CD4-positive, alpha-beta T cell treated with Interleukin-10 for 1 hour (primary cell): ENCODE results near the gene PACRG.

Experiments used
- DNase-seq: peaks from one replicate; pipeline ENCODE4 v3.0.0-alpha.2; 2020

PACRG gene

GRCh38 chr6:163259689-163260088, 531.9 kb downstream of the PACRG start:
- DNase-seq, result no peak

- DNase-seq, result no peak
These were observed 532.5 kb downstream of the PACRG start for GRCh38 chr6:163260111-163260895.

- no peak for DNase-seq
These were observed 533.1 kb downstream of the PACRG start for GRCh38 chr6:163260911-163261310.

- DNase-seq, result no peak
These were observed 533.6 kb downstream of the PACRG start for GRCh38 chr6:163261361-163261760.

GRCh38 chr6:163262080-163262479, 534.3 kb downstream of the PACRG start:
- no peak for DNase-seq

- no peak for DNase-seq
These were observed 535.4 kb downstream of the PACRG start for GRCh38 chr6:163263196-163263595.

- DNase-seq, result no peak
These were observed 536.4 kb downstream of the PACRG start for GRCh38 chr6:163263998-163264661.

- no peak for DNase-seq
These were observed 536.9 kb downstream of the PACRG start for GRCh38 chr6:163264662-163265035.

- DNase-seq, result no peak
These were observed 553.9 kb downstream of the PACRG start for GRCh38 chr6:163281634-163282033.

- no peak for DNase-seq
These were observed 554.9 kb downstream of the PACRG start for GRCh38 chr6:163282672-163283071.

- DNase-seq, result no peak
These were observed 556.4 kb downstream of the PACRG start for GRCh38 chr6:163284151-163284550.

GRCh38 chr6:163285691-163286090, 557.9 kb downstream of the PACRG start:
- no peak for DNase-seq

- DNase-seq, result no peak
These were observed 559.9 kb downstream of the PACRG start for GRCh38 chr6:163287626-163288025.

- no peak for DNase-seq
These were observed 560.3 kb downstream of the PACRG start for GRCh38 chr6:163288066-163288465.

- no peak for DNase-seq
These were observed 561.1 kb downstream of the PACRG start for GRCh38 chr6:163288915-163289314.

GRCh38 chr6:163289447-163289846, 561.7 kb downstream of the PACRG start:
- no peak for DNase-seq

- DNase-seq, result no peak
These were observed 562.9 kb downstream of the PACRG start for GRCh38 chr6:163290545-163291274.

GRCh38 chr6:163291622-163292021, 563.8 kb downstream of the PACRG start:
- DNase-seq, result no peak

- no peak for DNase-seq
These were observed 565.5 kb downstream of the PACRG start for GRCh38 chr6:163293286-163293685.

- DNase-seq, result no peak
These were observed 567.0 kb downstream of the PACRG start for GRCh38 chr6:163294734-163295133.

GRCh38 chr6:163296835-163297519, 569.2 kb downstream of the PACRG start:
- DNase-seq, result no peak

GRCh38 chr6:163298079-163298830, 570.5 kb downstream of the PACRG start:
- DNase-seq, result no peak

- no peak for DNase-seq
These were observed 573.1 kb downstream of the PACRG start for GRCh38 chr6:163300838-163301237.
